Measurements from ENCODE around the gene CCDC85B.

CCDC85B gene

DNA sequence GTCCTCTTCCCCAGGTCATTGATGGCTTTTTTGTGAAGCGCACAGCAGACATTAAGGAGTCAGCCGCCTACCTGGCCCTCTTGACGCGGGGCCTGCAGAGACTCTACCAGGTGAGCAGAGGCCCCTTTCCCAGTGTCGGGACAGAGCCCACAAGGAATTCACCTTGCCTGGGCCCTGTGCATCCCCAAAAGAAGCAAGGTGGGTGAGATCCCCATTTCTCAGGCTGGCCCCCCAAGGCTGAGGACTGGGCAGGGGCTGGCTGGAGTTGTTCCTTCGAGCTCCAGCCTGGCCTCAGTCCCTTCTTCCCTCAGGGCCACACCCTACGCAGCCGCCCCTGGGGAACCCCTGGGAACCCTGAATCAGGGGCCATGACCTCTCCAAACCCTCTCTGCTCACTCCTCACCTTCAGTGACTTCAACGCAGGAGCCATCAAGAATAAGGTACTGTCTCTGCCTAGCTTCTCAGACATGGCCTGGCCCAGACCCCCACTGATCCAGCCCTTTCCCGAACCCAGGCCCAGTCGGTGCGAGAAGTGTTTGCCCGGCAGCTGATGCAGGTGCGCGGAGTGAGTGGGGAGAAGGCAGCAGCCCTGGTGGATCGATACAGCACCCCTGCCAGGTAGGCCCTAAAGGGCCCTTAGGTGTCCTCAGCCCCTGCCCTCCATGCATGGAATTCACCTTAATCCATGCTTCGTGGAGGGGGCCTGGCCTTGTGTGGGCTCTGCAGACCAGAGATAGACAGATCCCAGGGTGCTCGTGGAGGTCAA lies 25.6 kb upstream of the CCDC85B start:
- Histone ChIP-seq H3K27me3 (ENCODE audit: control insufficient read depth, insufficient read depth, low read length) (no peaks in the 10 kb centered on the region), H3K4me1 (ENCODE audit: control insufficient read depth, insufficient read depth, low read length) (peaks cover 15% of the 10 kb centered on the region), H3K36me3 (ENCODE audit: control insufficient read depth, insufficient read depth, low read length) (peaks cover 56% of the 10 kb centered on the region), H3K4me3 (ENCODE audit: low read depth, low read length) (no peak overlapping the region), H3K9me3 (ENCODE audit: control insufficient read depth, insufficient read depth, low read depth, low read length) (no peaks in the 10 kb centered on the region), H3K9ac (ENCODE audit: low read length) (no peak overlapping the region), H3K27ac (ENCODE audit: low read depth, low read length) (no peak overlapping the region)

GRCh38 chr11:65865550-65866172 lies 24.8 kb upstream of the CCDC85B start:
- Histone ChIP-seq H3K9me3 (ENCODE audit: control insufficient read depth, insufficient read depth, low read depth, low read length) (no peaks in the 10 kb centered on the region), H3K4me1 (ENCODE audit: control insufficient read depth, insufficient read depth, low read length) (peaks cover 15% of the 10 kb centered on the region), H3K4me3 (ENCODE audit: low read depth, low read length) (no peak overlapping the region), H3K9ac (ENCODE audit: low read length) (no peak overlapping the region), H3K27ac (ENCODE audit: low read depth, low read length) (no peak overlapping the region), H3K27me3 (ENCODE audit: control insufficient read depth, insufficient read depth, low read length) (no peaks in the 10 kb centered on the region), H3K36me3 (ENCODE audit: control insufficient read depth, insufficient read depth, low read length) (peaks cover 56% of the 10 kb centered on the region)

DNA sequence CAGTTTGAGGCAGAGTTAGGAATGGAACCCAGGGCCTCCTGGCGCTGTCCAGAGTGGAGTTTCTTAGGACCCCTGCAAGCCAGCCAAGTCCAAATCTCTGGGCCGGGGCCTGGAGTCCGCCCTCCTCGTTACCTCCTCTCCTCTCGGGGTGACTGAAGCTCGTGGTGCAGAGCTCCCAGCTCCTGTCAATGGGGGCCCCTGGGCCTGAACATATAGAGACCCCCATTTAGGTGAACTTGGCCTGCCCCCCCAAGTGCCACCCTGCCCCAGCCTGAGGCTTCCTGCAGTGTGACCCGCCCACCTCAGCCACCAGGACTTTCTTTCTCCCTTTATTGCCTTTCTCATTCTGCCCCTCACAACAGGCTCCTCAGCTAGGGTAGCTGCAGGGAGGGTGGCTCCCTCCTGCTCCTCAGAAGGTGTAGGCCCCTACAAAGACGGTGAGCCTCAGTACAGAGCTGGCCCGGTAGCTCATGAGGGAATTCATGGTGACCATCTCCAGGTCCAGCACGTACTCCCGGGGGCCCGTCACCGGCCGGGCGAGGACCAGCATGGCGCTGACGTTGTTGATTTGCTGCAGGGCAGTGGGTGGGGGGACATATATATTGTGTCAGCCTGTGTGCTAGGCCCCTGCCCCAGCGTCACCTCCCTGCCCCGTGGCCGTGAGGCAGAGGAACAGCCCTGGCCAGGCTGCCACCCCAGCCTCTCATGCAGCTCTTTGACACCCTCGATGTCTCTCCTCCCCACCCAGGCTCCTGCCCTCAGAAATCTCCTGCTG lies 23.8 kb upstream of the CCDC85B start:
- H3K4me3 ChIP-seq (ENCODE audit: low read depth, low read length): no peak overlapping the region
- peaks cover 11% of the 10 kb centered on the region for H3K4me1 ChIP-seq (ENCODE audit: control insufficient read depth, insufficient read depth, low read length)
- no peak overlapping the region for H3K9ac ChIP-seq (ENCODE audit: low read length)
- no peaks in the 10 kb centered on the region for H3K27me3 ChIP-seq (ENCODE audit: control insufficient read depth, insufficient read depth, low read length)
- no peaks in the 10 kb centered on the region for H3K9me3 ChIP-seq (ENCODE audit: control insufficient read depth, insufficient read depth, low read depth, low read length)
- H3K36me3 ChIP-seq (ENCODE audit: control insufficient read depth, insufficient read depth, low read length): peaks cover 54% of the 10 kb centered on the region
- no peak overlapping the region for H3K27ac ChIP-seq (ENCODE audit: low read depth, low read length)

DNA sequence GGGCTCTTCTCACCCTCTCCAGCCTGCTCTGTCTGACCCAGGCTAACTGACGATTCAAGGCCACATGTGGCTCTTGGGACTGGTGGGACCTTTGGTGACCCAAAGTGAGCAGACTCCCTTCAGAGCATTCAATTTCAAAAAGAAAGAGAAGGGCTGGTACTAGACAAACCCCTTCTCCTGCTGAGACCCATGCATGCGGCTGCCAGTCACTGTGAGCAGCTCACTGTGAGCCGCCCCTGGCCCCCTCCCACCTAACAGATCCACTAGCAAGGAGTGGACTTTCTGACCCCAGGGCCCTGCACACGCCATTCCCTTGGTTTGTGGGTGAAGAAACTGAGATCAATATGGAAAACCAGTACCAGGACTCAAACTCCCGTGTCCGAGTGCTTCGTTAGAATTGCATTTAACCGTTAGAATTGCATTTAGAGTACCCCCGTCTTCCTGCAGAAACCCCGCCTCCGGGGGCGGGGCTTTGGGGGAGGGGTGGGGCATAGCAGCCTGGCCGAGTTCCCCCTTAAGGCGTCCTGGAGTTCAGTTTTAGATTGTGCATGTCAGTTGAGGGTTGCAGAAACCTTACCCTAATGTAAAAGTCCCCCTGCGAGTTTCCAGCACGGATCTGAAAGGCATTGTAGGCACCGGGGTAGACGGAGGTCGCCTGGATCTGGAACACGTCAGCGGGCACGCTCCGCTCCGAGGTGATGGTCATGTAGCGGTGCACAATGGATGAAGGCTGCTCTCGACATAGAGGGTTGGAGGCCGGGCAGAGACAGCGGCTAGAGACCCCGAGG lies 23.0 kb upstream of the CCDC85B start:
- Histone ChIP-seq H3K36me3 (ENCODE audit: control insufficient read depth, insufficient read depth, low read length) (peaks cover 46% of the 10 kb centered on the region), H3K27me3 (ENCODE audit: control insufficient read depth, insufficient read depth, low read length) (0 out of 2 replicates have a peak, but pooled peaks cover 2% of the 10 kb centered on the region), H3K27ac (ENCODE audit: low read depth, low read length) (no peak overlapping the region), H3K4me3 (ENCODE audit: low read depth, low read length) (peak overlapping the region; percentile 65), H3K9me3 (ENCODE audit: control insufficient read depth, insufficient read depth, low read depth, low read length) (no peaks in the 10 kb centered on the region), H3K4me1 (ENCODE audit: control insufficient read depth, insufficient read depth, low read length) (peaks cover 12% of the 10 kb centered on the region), H3K9ac (ENCODE audit: low read length) (no peak overlapping the region)

- Histone ChIP-seq H3K9me3 (ENCODE audit: control insufficient read depth, insufficient read depth, low read depth, low read length) (no peaks in the 10 kb centered on the region), H3K27ac (ENCODE audit: low read depth, low read length) (no peak overlapping the region), H3K36me3 (ENCODE audit: control insufficient read depth, insufficient read depth, low read length) (peaks cover 40% of the 10 kb centered on the region), H3K9ac (ENCODE audit: low read length) (no peak overlapping the region), H3K4me1 (ENCODE audit: control insufficient read depth, insufficient read depth, low read length) (peaks cover 12% of the 10 kb centered on the region), H3K27me3 (ENCODE audit: control insufficient read depth, insufficient read depth, low read length) (0 out of 2 replicates have a peak, but pooled peaks cover 2% of the 10 kb centered on the region), H3K4me3 (ENCODE audit: low read depth, low read length) (peak overlapping the region; percentile 65)
These were observed 22.3 kb upstream of the CCDC85B start for GRCh38 chr11:65868076-65868667.

GRCh38 chr11:65868907-65869306 lies 21.6 kb upstream of the CCDC85B start:
- H3K27me3 ChIP-seq (ENCODE audit: control insufficient read depth, insufficient read depth, low read length): 0 out of 2 replicates have a peak, but pooled peaks cover 2% of the 10 kb centered on the region
- no peaks in the 10 kb centered on the region for H3K9me3 ChIP-seq (ENCODE audit: control insufficient read depth, insufficient read depth, low read depth, low read length)
- no peak overlapping the region for H3K27ac ChIP-seq (ENCODE audit: low read depth, low read length)
- H3K4me1 ChIP-seq (ENCODE audit: control insufficient read depth, insufficient read depth, low read length): peaks cover 12% of the 10 kb centered on the region
- peaks cover 32% of the 10 kb centered on the region for H3K36me3 ChIP-seq (ENCODE audit: control insufficient read depth, insufficient read depth, low read length)
- H3K4me3 ChIP-seq (ENCODE audit: low read depth, low read length): no peak overlapping the region
- no peak overlapping the region for H3K9ac ChIP-seq (ENCODE audit: low read length)

- Histone ChIP-seq H3K4me1 (ENCODE audit: control insufficient read depth, insufficient read depth, low read length) (peaks cover 12% of the 10 kb centered on the region), H3K36me3 (ENCODE audit: control insufficient read depth, insufficient read depth, low read length) (peaks cover 24% of the 10 kb centered on the region), H3K9me3 (ENCODE audit: control insufficient read depth, insufficient read depth, low read depth, low read length) (no peaks in the 10 kb centered on the region), H3K9ac (ENCODE audit: low read length) (no peak overlapping the region), H3K4me3 (ENCODE audit: low read depth, low read length) (no peak overlapping the region), H3K27ac (ENCODE audit: low read depth, low read length) (no peak overlapping the region), H3K27me3 (ENCODE audit: control insufficient read depth, insufficient read depth, low read length) (0 out of 2 replicates have a peak, but pooled peaks cover 2% of the 10 kb centered on the region)
These were observed 20.7 kb upstream of the CCDC85B start for GRCh38 chr11:65869643-65870306.

DNA sequence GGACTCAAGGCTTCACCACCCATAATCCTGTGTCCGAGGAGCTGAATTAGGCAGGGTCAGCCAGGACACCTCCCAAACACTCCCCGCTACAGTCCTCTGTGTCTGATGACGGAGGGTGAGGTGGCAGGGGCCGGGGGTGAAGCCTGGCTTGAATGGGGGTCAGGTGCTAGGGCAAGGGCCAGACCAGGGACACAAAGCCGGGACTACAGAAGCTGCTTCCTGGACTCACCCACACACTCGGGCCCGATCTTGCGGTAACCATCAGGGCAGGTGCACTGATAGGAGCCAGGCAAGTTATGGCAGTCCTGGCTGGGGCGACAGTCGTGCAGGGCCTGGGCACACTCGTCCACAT lies 20.2 kb upstream of the CCDC85B start:
- Histone ChIP-seq H3K4me3 (ENCODE audit: low read depth, low read length) (no peak overlapping the region), H3K27ac (ENCODE audit: low read depth, low read length) (no peak overlapping the region), H3K9me3 (ENCODE audit: control insufficient read depth, insufficient read depth, low read depth, low read length) (no peaks in the 10 kb centered on the region), H3K4me1 (ENCODE audit: control insufficient read depth, insufficient read depth, low read length) (peaks cover 12% of the 10 kb centered on the region), H3K9ac (ENCODE audit: low read length) (no peak overlapping the region), H3K27me3 (ENCODE audit: control insufficient read depth, insufficient read depth, low read length) (0 out of 2 replicates have a peak, but pooled peaks cover 2% of the 10 kb centered on the region), H3K36me3 (ENCODE audit: control insufficient read depth, insufficient read depth, low read length) (peaks cover 18% of the 10 kb centered on the region)

GRCh38 chr11:65870706-65871681 lies 19.5 kb upstream of the CCDC85B start:
- Histone ChIP-seq H3K9ac (ENCODE audit: low read length) (peak overlapping the region; percentile 23), H3K27ac (ENCODE audit: low read depth, low read length) (no peak overlapping the region)

More at GRCh38 chr11:65870706-65871681, 19.5 kb upstream of the CCDC85B start:
- Histone ChIP-seq H3K4me1 (ENCODE audit: control insufficient read depth, insufficient read depth, low read length) (peaks cover 12% of the 10 kb centered on the region), H3K9me3 (ENCODE audit: control insufficient read depth, insufficient read depth, low read depth, low read length) (no peaks in the 10 kb centered on the region), H3K4me3 (ENCODE audit: low read depth, low read length) (no peak overlapping the region; the same call in 1 of the 2 replicates), H3K27me3 (ENCODE audit: control insufficient read depth, insufficient read depth, low read length) (0 out of 2 replicates have a peak, but pooled peaks cover 2% of the 10 kb centered on the region), H3K36me3 (ENCODE audit: control insufficient read depth, insufficient read depth, low read length) (peaks cover 11% of the 10 kb centered on the region; the same call in 1 of the 2 replicates)
